Kidney (tissue), 14 donors: ENCODE measurements around the gene WWP2. TPM values are rescaled to one million over a fixed set of nuclear protein-coding genes. Genes with fewer than 3 reads are reported as not detected.

Source experiments
- DNase-seq, 5 donors: peaks; one replicate each; pipeline ENCODE4 v3.0.0-alpha.2; 2013 to 2020
- FAIRE-seq: peaks from 2 replicates; lab custom pipeline; 2012; peaks lifted over from hg19 to GRCh38; lab: Jason Lieb, UNC
- H3K27ac ChIP-seq, 2 donors: one replicate each; pipeline ENCODE4 v1.7.0; 2013; ENCODE audit warnings: low read depth in 2 of 2, low read length in 2 of 2, inconsistent platforms in 1 of 2
- H3K27me3 ChIP-seq: one replicate; pipeline ENCODE4 v1.7.1; 2013; ENCODE audit warnings: low read length, inconsistent platforms; ENCODE audit not compliant: control insufficient read depth, insufficient read depth
- H3K36me3 ChIP-seq, 3 donors: one replicate each; pipeline versions ENCODE4 v1.7.0 to v1.7.1; 2013; ENCODE audit warnings: low read length in 3 of 3, control low read depth in 1 of 3, inconsistent platforms in 1 of 3; ENCODE audit not compliant: insufficient read depth in 3 of 3, control insufficient read depth in 2 of 3
- H3K4me1 ChIP-seq, 3 donors: one replicate each; pipeline versions ENCODE4 v1.7.0 to v1.7.1; 2013; ENCODE audit warnings: low read length in 3 of 3, inconsistent platforms in 1 of 3, low read depth in 1 of 3; ENCODE audit not compliant: control insufficient read depth in 2 of 3, insufficient read depth in 2 of 3
- H3K4me3 ChIP-seq, 3 donors: one replicate each; pipeline versions ENCODE4 v1.7.0 to v1.8.1; 2013; ENCODE audit warnings: low read length in 3 of 3, control low read depth in 1 of 3, inconsistent platforms in 1 of 3
- H3K9ac ChIP-seq, 3 donors: one replicate each; pipeline versions ENCODE4 v1.7.0 to v1.7.1; 2013; ENCODE audit warnings: low read length in 3 of 3, control low read depth in 1 of 3, inconsistent platforms in 1 of 3
- H3K9me3 ChIP-seq, 3 donors: one replicate each; pipeline versions ENCODE4 v1.7.0 to v1.7.1; 2013; ENCODE audit warnings: low read length in 3 of 3, control low read depth in 1 of 3, inconsistent platforms in 1 of 3; ENCODE audit not compliant: control insufficient read depth in 2 of 3, insufficient read depth in 1 of 3
- CTCF ChIP-seq: IDR thresholded peaks from 3 replicates; pipeline ENCODE4 v1.5.1; 2012; ENCODE audit warnings: mild to moderate bottlenecking, moderate library complexity, borderline replicate concordance; ENCODE audit not compliant: insufficient read depth; ENCODE audit errors: extremely low read depth
- intact Hi-C: fragments of 100-400 bp; cut with DNase I; formaldehyde crosslinking; loops from one replicate; pipeline ENCODE4 v1.11.1; 2022
- polyA plus RNA-seq: library from polyadenylated mRNA; stranded (reverse); fragments of 350-450 nt; fragmentation: Illumina TruSeq; extraction: RNeasy Lipid Tissue Mini Kit (QIAGEN cat#74804); gene quantifications from one replicate; pipeline ENCODE4 v1.2.3, GENCODE V29; 2014; ENCODE audit warnings: low read depth, low replicate concordance; ENCODE audit not compliant: insufficient read depth
- total RNA-seq: library from RNA; stranded (reverse); fragmentation: NEBNext Ultra II Directional; extraction: Animal tissue kit (Norgen Biotek cat#: 25700); gene quantifications from one replicate; pipeline ENCODE4 v1.2.1, GENCODE V29; 2021
- donor health status: control.
- donor health status: control.
- donor health status: control.
- donor health status: control.
- donor health status: control.
- donor health status: DM: yes; HTN: yes; CAD: no.
- donor health status: Normal renal cell carcinoma (clear cell type).

The WWP2 gene
- total and polyA plus RNA-seq, 2 donors from 2014 or later = 30.0 to 128 TPM

- H3K27me3 ChIP-seq = no peaks in the 10 kb centered on the region
- H3K9me3 ChIP-seq = no peaks in the 10 kb centered on the region
- FAIRE-seq (no peak), DNase-seq (no peak)
- H3K36me3 ChIP-seq = peaks cover 0 to 4% (median 3%) of the 10 kb centered on the region in 3 donors
- H3K4me1 ChIP-seq = peaks cover 0 to 19% (median 13%) of the 10 kb centered on the region in 3 donors
- peak overlapping the region in 1 of 2 donors; percentile 34 for H3K27ac ChIP-seq
- TF ChIP-seq CTCF = no peak
- H3K9ac ChIP-seq = no peak overlapping the region
- H3K4me3 ChIP-seq = no peak overlapping the region
- intact Hi-C loops = no loop called here
These were observed 76.4 kb downstream of the WWP2 start for GRCh38 chr16:69838489-69838888.

GRCh38 chr16:69839240-69839688 lies 77.1 kb downstream of the WWP2 start:
- Histone ChIP-seq H3K4me1 (peaks cover 0 to 13% (median 7%) of the 10 kb centered on the region in 3 donors), H3K4me3 (no peak overlapping the region), H3K9ac (no peak overlapping the region), H3K9me3 (no peaks in the 10 kb centered on the region), H3K27ac (peak overlapping the region in 1 of 2 donors; percentile 5), H3K27me3 (no peaks in the 10 kb centered on the region), H3K36me3 (peaks cover 0 to 4% (median 3%) of the 10 kb centered on the region in 3 donors)
- intact Hi-C loops = no loop called here
- no peak for DNase-seq
- no peak for TF ChIP-seq CTCF
- FAIRE-seq = no peak

GRCh38 chr16:69839798-69840409 lies 77.8 kb downstream of the WWP2 start:
- DNase-seq = peak in 1 of 5 donors; percentile 88
- no peak for TF ChIP-seq CTCF
- Histone ChIP-seq H3K4me1 (peaks cover 0 to 13% (median 7%) of the 10 kb centered on the region in 3 donors), H3K27ac (no peak overlapping the region), H3K36me3 (peaks cover 0 to 5% (median 4%) of the 10 kb centered on the region in 3 donors), H3K9ac (no peak overlapping the region), H3K27me3 (no peaks in the 10 kb centered on the region), H3K9me3 (no peaks in the 10 kb centered on the region), H3K4me3 (no peak overlapping the region)
- no peak for FAIRE-seq
- intact Hi-C loops = no loop called here
